ENCODE measurements around the gene ASCL5. TPM values are rescaled to one million over a fixed set of nuclear protein-coding genes. Genes with fewer than 3 reads are reported as not detected.

Gene ASCL5
- total and polyA plus RNA-seq, 2 of the 13 experiments (the other 11 are each of a cell fraction or from before 2014, with no cell fraction given): not detected

DNA sequence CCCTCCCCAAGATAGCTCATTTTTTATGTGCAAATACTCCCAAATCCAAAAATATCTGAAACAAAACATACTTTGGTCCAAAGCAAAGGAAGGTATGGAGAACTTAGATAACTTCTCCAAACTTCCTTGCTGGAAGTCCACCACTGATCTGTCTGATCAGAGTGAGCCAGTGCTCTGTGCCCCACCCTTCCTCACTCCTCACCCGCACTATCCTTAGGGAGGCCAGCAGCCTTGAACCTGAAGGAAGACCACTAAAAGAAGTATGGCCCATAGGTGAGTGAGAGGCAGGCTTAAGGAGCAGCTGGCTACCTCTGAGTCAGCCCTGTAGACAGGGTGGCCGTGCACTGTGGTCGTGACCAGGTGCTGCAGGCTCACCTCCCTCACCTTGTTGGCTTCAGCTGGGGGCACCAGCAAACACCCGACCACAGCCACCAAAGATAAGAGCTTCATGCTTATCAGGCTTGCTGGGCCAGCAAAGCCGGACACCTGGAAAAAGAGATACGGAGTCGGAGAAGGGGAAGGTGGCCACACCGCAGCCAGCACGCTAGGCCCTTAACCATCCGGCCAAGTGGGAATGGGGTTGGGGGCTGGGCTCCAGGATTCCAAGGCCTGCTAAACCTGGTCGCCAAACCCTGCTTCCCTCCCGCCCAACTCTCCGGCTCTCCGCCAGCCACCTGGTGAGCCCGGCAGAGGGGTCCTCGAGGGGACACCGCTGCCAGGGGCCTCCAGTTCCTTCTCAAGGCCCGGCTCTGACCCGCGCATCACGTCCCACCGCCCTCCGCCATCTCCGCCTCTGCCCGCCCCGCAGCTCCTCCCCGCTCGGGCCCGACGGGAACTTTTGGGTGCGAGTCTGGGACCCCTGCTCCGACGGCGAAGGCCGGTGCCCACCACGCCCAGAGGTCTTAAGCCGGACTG lies 26.7 kb upstream of the ASCL5 start (continued):
- TF ChIP-seq, protein P1, sequence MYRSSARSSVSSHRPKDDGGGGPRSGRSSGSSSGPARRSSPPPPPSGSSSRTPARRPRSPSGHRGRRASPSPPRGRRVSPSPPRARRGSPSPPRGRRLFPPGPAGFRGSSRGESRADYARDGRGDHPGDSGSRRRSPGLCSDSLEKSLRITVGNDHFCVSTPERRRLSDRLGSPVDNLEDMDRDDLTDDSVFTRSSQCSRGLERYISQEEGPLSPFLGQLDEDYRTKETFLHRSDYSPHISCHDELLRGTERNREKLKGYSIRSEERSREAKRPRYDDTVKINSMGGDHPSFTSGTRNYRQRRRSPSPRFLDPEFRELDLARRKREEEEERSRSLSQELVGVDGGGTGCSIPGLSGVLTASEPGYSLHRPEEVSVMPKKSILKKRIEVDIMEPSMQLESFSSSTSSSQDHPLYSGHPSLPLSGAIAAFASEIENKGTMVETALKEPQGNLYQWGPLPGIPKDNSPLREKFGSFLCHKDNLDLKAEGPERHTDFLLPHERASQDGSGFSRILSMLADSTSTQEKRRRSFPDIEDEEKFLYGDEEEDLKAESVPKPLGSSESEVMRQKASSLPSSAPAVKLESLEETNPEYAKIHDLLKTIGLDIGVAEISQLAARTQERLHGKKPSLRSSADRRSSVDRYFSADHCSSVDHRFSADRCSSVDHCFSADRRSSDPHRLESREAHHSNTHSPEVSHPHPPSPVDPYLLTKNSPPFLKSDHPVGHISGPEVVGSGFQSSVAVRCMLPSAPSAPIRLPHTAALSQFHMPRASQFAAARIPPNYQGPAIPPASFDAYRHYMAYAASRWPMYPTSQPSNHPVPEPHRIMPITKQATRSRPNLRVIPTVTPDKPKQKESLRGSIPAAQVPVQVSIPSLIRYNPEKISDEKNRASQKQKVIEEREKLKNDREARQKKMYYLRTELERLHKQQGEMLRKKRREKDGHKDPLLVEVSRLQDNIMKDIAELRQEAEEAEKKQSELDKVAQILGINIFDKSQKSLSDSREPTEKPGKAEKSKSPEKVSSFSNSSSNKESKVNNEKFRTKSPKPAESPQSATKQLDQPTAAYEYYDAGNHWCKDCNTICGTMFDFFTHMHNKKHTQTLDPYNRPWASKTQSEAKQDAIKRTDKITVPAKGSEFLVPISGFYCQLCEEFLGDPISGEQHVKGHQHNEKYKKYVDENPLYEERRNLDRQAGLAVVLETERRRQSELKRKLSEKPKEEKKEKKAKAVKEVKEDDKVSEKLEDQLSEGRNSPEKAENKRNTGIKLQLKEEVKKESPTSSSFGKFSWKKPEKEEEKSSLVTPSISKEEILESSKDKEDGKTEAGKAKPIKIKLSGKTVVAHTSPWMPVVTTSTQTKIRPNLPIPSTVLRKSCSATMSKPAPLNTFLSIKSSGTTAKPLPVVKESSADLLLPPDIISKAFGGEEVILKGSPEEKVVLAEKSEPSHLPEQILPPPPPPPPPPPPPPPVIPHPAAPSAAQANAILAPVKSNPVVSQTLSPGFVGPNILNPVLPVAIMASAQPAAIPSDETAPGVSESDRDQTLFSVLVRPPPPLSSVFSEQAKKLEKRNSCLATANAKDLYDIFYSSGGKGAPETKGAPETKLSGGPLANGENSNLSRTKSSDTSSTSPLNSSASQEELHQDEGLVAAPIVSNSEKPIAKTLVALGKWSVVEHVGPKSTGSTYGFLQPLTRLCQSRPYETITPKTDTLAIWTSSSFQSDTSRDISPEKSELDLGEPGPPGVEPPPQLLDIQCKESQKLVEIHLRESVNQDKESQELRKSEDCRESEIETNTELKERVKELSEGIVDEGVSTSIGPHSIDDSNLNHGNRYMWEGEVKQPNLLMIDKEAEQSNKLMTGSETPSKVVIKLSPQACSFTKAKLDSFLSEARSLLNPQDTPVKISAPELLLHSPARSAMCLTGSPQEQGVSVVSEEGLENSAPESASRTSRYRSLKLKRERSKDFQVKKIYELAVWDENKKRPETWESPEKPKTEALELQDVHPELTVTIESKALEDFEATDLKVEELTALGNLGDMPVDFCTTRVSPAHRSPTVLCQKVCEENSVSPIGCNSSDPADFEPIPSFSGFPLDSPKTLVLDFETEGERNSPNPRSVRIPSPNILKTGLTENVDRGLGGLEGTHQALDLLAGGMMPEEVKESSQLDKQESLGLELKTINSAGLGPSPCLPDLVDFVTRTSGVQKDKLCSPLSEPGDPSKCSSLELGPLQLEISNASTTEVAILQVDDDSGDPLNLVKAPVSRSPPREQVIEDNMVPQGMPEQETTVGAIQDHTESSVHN (CRISPR knock-in tag; IDR thresholded peaks at IDR 0.05): no peak
- TF ChIP-seq ZNF350 (CRISPR knock-in tag; IDR thresholded peaks at IDR 0.05; ENCODE audit: borderline replicate concordance, low read depth) (0 out of 2 replicates have a peak, but pooled peaks have one; percentile 3), MYC (CRISPR knock-in tag; IDR thresholded peaks at IDR 0.05; ENCODE audit: borderline replicate concordance) (peak; percentile 65; the same call in 1 of the 2 replicates), NFKB2 (CRISPR knock-in tag; IDR thresholded peaks at IDR 0.05; ENCODE audit: borderline replicate concordance) (peak; percentile 46; the same call in 1 of the 2 replicates), ZNF383 (CRISPR knock-in tag; IDR thresholded peaks at IDR 0.05; ENCODE audit: borderline replicate concordance) (no peak), NCOA1 (CRISPR knock-in tag; IDR thresholded peaks at IDR 0.05) (no peak), YEATS4 (CRISPR knock-in tag; IDR thresholded peaks at IDR 0.05; ENCODE audit: borderline replicate concordance) (peak; percentile 54; the same call in 1 of the 2 replicates), ZNF160 (CRISPR knock-in tag; IDR thresholded peaks at IDR 0.05) (0 out of 2 replicates have a peak, but pooled peaks have one; percentile 51), ZBTB7A (CRISPR knock-in tag; IDR thresholded peaks at IDR 0.05) (peak; percentile 38; the same call in 1 of the 2 replicates)
